GM21737 (cell line): ENCODE measurements around the gene ARHGEF25.
"Not testable (repeated sequence)": the region's sequence is repeated elsewhere in the genome, so short reads cannot be mapped to it uniquely, and the experiment has no call there.

Source experiments
- ATAC-seq: cut with Tn5 transposase; IDR thresholded peaks from one replicate; pipeline ENCODE4 v1.9.1; 2021; ENCODE audit warnings: mild to moderate bottlenecking, moderate library complexity; ENCODE audit not compliant: unreplicated experiment

ARHGEF25 gene

DNA sequence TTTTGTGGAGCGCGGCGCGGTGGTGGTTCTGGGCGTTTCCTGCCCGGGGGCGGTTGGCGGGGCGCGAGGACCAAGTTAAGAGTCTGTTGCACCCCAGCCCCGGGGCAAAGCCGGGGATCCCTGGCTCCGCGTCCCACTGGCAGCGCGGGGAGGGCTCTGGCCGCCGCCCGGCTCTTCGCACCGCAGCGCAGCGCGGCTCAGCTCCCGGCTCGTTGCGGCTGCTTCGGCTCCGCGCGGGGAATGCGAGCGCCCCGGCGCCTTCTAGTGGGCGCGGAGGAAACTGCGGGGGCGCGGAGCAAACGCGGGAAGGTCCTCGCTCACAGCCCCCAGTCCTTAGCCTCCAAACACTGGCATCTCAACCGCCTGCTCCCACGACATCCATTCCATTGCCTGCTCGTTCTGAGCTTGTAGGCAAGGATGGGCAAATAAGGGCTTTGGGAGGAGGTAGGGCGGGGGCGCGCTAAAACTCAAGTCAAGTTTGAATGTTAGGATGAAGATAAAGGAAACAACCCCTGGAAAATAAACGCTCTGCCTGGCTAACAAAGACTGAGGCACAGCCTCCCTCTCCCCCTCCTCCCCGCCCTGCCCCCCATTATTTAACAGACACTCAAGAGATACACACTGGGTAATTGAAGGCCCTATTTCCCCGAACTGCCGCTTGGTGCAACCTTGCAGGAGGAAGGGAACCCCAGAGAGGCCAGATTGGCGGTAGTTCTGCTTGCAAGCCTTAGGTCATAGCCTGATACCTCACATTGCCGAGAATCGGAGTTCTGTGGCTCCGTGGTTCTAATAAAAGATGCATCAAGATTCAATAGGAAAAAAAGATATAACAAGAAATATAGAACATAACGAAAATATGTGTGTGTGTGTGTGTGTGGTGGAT, 22.0 kb downstream of the ARHGEF25 start, which contains the start of gene B4GALNT1:
TSS of gene B4GALNT1 (minus strand) at position 244 of the 883 bp plus-strand sequence. CDS start 1,069 bp downstream, outside the sequence.
- ATAC-seq: peak; percentile 78

DNA sequence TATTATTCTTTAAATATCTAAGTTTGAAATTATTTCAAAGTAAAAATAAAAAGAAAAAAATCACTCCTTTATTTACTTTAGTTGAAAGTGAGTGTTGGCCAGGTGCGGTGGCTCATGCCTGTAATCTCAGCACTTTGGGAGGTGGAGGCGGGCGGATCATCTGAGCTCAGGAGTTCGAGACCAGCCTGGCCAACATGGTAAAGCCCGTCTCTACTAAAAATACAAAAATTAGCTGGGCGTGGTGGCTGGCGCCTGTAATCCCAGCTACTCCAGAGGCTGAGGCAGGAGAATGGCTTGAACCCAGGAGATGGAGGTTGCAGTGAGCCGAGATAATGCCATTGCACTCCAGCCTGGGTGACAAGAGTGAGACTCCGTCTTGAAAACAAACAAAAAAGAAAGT, 25.5 kb downstream of the ARHGEF25 start:
- ATAC-seq: not testable (repeated sequence)

DNA sequence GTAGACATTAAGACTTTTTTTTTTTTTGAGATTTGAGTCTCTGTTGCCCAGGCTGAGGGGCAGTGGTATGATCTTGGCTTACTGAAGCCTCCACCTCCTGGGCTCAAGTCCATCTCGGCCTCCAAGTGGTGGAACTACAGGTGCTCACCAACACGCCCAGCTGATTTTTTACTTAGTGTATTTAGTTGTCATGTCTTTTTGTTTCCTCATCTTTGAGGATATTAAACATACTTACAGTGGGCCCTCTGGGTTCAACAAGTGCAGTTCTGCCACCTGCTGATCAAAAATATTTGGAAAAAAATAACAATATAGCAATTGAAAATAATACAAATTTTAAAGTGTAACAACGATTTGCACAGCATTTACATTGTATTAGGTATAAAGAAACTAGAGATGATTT, 26.1 kb downstream of the ARHGEF25 start:
- ATAC-seq: no peak

GRCh38 chr12:57638096-57638495, 26.9 kb downstream of the ARHGEF25 start:
- no peak for ATAC-seq

- ATAC-seq: no peak
Observed at GRCh38 chr12:57640175-57641042, 29.2 kb downstream of the ARHGEF25 start.

DNA sequence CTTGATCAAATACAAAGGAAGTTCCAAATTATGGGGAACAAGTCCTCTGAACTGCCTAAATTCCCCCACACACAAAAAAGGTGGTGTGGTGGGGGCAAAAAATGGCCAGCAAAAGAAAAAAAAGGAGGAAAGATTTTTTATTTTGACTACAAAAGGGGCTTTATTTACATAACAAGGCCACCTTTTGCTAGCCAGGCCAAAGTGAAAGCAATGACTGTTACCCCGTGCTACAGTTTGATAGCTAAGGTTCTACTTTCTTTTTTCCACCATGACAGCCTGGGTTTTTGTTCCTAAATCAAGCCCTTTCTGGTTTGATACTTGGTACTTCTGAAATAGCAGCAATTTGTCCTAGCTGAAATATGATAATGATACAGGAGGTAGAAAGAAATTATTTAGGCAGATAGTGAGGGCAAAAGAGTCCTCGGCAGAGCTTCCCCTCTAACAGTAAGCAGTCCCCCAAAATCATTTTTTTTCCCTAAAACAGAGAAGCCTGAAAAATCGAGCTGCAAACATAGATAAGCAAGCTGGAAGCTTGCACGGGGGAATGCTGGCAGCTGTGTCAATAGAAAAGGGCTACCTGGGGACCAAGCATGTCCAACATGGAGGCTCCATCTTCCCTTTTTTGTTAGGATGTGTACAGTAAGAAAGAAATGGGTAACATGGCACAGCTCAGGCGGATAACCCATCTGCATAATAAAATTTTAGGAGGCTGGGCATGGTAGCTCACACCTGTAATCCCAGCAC, 30.6 kb downstream of the ARHGEF25 start:
- no peak for ATAC-seq

DNA sequence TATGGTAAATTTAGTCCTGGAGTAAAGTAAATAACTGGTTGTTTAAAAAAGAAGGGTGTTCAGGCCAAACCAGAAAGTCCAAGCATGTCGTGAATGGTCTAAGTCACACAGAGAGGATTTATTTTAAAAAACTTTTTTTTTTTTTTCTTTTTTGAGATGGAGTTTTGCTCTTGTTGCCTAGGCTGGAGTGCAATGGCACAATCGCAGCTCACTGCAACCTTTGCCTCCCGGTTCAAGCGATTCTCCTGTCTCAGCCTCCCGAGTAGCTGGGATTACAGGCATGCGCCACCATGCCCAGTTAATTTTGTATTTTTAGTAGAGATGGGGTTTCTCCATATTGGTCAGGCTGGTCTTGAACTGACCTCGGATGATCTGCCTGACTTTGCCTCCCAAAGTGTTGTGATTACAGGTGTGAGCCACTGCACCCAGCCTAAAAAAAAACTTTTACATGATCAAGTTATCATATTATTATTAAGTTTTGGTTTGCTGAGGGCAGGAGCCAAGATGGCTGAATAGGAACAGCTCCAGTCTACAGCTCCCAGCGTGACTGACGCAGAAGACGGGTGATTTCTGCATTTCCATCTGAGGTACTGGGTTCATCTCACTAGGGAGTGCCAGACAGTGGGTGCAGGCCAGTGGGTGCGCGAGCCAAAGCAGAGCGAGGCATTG, 34.9 kb downstream of the ARHGEF25 start:
- ATAC-seq: not testable (repeated sequence)

- not testable (repeated sequence) for ATAC-seq
Observed at GRCh38 chr12:57646659-57647049, 35.4 kb downstream of the ARHGEF25 start.

DNA sequence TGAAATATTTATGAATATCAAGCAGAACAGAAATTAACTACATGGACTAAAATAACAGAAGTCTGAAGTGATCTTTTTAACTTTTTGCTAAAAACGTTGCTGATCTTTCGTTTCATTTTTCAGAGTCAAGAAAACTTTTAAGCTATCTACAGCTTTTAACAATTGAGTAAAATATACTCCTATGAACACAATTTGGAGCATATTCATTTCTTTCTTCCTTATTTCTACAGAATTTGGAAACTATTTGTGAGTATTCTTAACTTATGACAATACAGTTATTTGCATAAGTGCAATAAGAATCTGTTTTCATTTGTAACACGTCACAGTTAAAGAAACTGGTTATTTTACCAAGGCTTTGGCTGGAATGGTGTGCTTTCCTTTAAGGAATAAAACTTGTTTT, 42.8 kb downstream of the ARHGEF25 start:
- no peak for ATAC-seq

- ATAC-seq: no peak
Observed at GRCh38 chr12:57655541-57656240, 44.5 kb downstream of the ARHGEF25 start.

DNA sequence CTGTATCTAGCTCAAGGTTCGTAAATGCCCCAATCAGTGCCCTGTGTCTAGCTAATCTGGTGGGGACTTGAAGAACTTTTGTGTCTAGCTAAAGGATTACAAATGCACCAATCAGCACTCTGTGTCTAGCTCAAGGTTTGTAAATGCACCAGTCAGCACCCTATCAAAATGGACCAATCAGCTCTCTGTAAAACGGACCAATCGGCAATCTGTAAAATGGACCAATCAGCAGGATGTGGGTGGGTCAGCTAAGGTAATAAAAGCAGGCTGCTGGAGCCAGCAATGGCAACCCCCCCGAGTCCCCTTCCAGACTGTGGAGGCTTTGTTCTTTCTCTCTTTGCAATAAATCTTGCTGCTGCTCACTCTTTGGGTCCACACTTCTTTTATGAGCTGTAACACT, 45.2 kb downstream of the ARHGEF25 start:
- not testable (repeated sequence) for ATAC-seq

GRCh38 chr12:57657744-57658143, 46.5 kb downstream of the ARHGEF25 start:
- no peak for ATAC-seq

GRCh38 chr12:57658890-57659289, 47.7 kb downstream of the ARHGEF25 start:
- no peak for ATAC-seq

DNA sequence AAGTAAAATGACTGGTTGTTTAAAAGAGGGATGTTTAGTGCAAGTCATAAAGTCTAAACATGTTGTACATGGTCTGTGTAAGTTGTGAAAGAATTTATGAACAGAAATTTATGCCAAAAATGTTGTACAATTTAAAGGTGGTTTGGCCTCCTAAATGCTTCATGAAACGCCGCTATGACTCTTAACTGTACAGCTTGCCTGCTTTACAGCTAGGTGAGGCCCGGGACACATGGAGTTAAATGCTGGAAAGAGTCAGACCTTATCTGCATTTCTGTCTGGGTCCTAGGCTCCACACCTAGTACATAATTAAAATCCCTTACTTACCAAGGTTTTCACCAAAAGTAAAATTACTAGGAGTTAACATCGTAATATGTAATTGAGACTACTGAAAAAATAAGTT, 50.1 kb downstream of the ARHGEF25 start:
- no peak for ATAC-seq

GRCh38 chr12:57665066-57665820, 54.0 kb downstream of the ARHGEF25 start:
- ATAC-seq: not testable (repeated sequence)
